ENCODE measurements around the gene CD99. TPM values are rescaled to one million over a fixed set of nuclear protein-coding genes. Genes with fewer than 3 reads are reported as not detected.
"Not testable (repeated sequence)": the region's sequence is repeated elsewhere in the genome, so short reads cannot be mapped to it uniquely, and the experiment has no call there.

The CD99 gene
- total and polyA plus RNA-seq, 11 donors, result 216 to 477 (median 276) TPM

DNA sequence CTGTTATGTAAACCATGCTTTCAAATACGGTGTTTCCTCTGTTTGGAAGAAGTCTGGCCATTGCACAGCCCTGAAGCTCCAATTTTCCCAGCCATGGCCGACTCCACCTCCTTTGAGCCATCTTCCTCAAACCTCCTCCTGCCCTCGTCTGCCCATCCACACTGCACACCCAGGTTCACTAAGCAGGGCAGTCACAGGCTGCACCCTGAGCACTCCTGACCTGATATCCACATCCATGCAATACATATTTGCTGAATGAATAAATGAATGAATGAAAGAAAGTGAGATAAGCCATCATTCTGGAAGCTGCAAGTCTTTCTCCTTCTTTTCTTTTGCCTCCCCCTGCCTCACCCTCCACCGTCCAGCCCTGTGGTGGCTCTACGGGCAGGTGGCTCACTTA lies 83.0 kb downstream of the CD99 start:
- H3K4me3 ChIP-seq, result no peak overlapping the region
- TF ChIP-seq POLR2A (IDR thresholded peaks at IDR 0.05), result no peak
- TF ChIP-seq, protein P1, sequence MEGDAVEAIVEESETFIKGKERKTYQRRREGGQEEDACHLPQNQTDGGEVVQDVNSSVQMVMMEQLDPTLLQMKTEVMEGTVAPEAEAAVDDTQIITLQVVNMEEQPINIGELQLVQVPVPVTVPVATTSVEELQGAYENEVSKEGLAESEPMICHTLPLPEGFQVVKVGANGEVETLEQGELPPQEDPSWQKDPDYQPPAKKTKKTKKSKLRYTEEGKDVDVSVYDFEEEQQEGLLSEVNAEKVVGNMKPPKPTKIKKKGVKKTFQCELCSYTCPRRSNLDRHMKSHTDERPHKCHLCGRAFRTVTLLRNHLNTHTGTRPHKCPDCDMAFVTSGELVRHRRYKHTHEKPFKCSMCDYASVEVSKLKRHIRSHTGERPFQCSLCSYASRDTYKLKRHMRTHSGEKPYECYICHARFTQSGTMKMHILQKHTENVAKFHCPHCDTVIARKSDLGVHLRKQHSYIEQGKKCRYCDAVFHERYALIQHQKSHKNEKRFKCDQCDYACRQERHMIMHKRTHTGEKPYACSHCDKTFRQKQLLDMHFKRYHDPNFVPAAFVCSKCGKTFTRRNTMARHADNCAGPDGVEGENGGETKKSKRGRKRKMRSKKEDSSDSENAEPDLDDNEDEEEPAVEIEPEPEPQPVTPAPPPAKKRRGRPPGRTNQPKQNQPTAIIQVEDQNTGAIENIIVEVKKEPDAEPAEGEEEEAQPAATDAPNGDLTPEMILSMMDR (IDR thresholded peaks at IDR 0.05), result no peak
- H3K4me1 ChIP-seq, result no peaks in the 10 kb centered on the region
- peaks cover 0 to 13% (median 0%) of the 10 kb centered on the region in 12 donors for H3K9me3 ChIP-seq
- 75 to 95% (median 88%) methylated on average over 5 of the region's 5 CpGs for WGBS, 4 donors
- H3K36me3 ChIP-seq, result no peaks in the 10 kb centered on the region
- DNase-seq, result no peak
- H3K27ac ChIP-seq, result no peak overlapping the region
- peaks cover 0 to 11% (median 0%) of the 10 kb centered on the region in 9 donors for H3K27me3 ChIP-seq
- intact Hi-C loops (cut with DNase I), result loop anchor here in 1 of 10 donors (5.0 kb wide), 1 partner anchor 118 kb away; no protein-coding TSS in a partner anchor
- ATAC-seq, result no peak

- Histone ChIP-seq H3K4me1 (no peaks in the 10 kb centered on the region), H3K36me3 (no peaks in the 10 kb centered on the region), H3K27me3 (peaks cover 0 to 11% (median 0%) of the 10 kb centered on the region in 9 donors), H3K27ac (no peak overlapping the region), H3K4me3 (no peak overlapping the region), H3K9me3 (peaks cover 0 to 13% (median 0%) of the 10 kb centered on the region in 12 donors)
- intact Hi-C loops (cut with DNase I), result loop anchor here in 1 of 10 donors (5.0 kb wide), 1 partner anchor 118 kb away; no protein-coding TSS in a partner anchor
- no peak for DNase-seq
- ATAC-seq, result no peak
- TF ChIP-seq, protein P1 (IDR thresholded peaks at IDR 0.05), result no peak
- TF ChIP-seq POLR2A (IDR thresholded peaks at IDR 0.05), result no peak
- WGBS, 4 donors, result 93 to 97% (median 94%) methylated on average over 3 of the region's 3 CpGs
Observed at GRCh38 chrX:2774776-2775175, 83.7 kb downstream of the CD99 start.

GRCh38 chrX:2780472-2781225 lies 89.6 kb downstream of the CD99 start:
- H3K9me3 ChIP-seq; H3K36me3 ChIP-seq; ATAC-seq; intact Hi-C loops (cut with DNase I); DNase-seq; H3K4me3 ChIP-seq; H3K27ac ChIP-seq; H3K4me1 ChIP-seq; H3K27me3 ChIP-seq: not testable (repeated sequence)
- WGBS, 4 donors, result 69 to 80% (median 78%) methylated on average over 12 of the region's 12 CpGs

DNA sequence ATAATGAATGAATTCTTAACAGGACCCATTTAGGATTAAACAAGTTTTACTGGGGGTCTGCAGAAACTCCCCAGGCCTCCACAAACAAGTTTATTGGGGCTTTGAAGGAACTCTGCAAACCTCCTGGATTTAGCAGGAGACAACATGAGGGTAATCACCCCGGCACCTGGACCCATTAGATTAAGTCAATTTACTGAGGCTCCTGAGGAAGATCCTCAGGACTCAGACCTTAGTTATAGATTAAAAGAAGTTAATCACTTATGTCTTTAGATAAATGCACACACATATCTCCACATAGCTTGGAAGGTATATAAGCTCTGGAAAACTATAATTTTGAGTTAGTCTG lies 90.1 kb downstream of the CD99 start:
- intact Hi-C loops (cut with DNase I), result no loop called here
- Histone ChIP-seq H3K27me3 (peaks cover 0 to 9% (median 0%) of the 10 kb centered on the region in 9 donors), H3K4me1 (no peaks in the 10 kb centered on the region), H3K36me3 (no peaks in the 10 kb centered on the region), H3K4me3 (no peak overlapping the region), H3K27ac (no peak overlapping the region), H3K9me3 (no peaks in the 10 kb centered on the region)
- 64 to 100% (median 88%) methylated on average over 1 of the region's 1 CpG for WGBS, 4 donors
- no peak for ATAC-seq
- TF ChIP-seq, protein P1 (IDR thresholded peaks at IDR 0.05), result no peak
- no peak for DNase-seq
